Activated CD4-positive, alpha-beta T cell treated with anti-CD3 and anti-CD28 coated beads for 1 hour (primary cell): ENCODE data around the gene POLR3GL.
A peak's percentile ranks its signal among the peaks of the same experiment; 100 is the strongest.

Experiments used
- DNase-seq: peaks from one replicate; pipeline ENCODE4 v3.0.0-alpha.2; 2020

The POLR3GL gene

GRCh38 chr1:145977486-145978470 is 13.3 kb downstream of the POLR3GL start:
- DNase-seq, result peak; percentile 61

GRCh38 chr1:145978471-145978853 is 14.0 kb downstream of the POLR3GL start:
- no peak for DNase-seq

GRCh38 chr1:145978854-145979745 is 14.6 kb downstream of the POLR3GL start:
- DNase-seq, result peak; percentile 61

GRCh38 chr1:145979746-145980456 is 15.4 kb downstream of the POLR3GL start:
- no peak for DNase-seq

GRCh38 chr1:145980457-145980994 is 16.0 kb downstream of the POLR3GL start:
- DNase-seq, result no peak

GRCh38 chr1:145982010-145982723 is 17.7 kb downstream of the POLR3GL start:
- DNase-seq, result no peak

GRCh38 chr1:145983206-145983675 is 18.8 kb downstream of the POLR3GL start:
- DNase-seq, result no peak

- no peak for DNase-seq
Observed at GRCh38 chr1:145983960-145984830, 19.7 kb downstream of the POLR3GL start.

- DNase-seq, result no peak
Observed at GRCh38 chr1:145985129-145985501, 20.6 kb downstream of the POLR3GL start.

- no peak for DNase-seq
Observed at GRCh38 chr1:145985502-145986439, 21.3 kb downstream of the POLR3GL start.

GRCh38 chr1:145986551-145986950 is 22.1 kb downstream of the POLR3GL start:
- DNase-seq, result no peak

- no peak for DNase-seq
Observed at GRCh38 chr1:145987926-145988325, 23.4 kb downstream of the POLR3GL start.

- DNase-seq, result no peak
Observed at GRCh38 chr1:145988773-145989172, 24.3 kb downstream of the POLR3GL start.

- no peak for DNase-seq
Observed at GRCh38 chr1:145990249-145990855, 25.9 kb downstream of the POLR3GL start.

- no peak for DNase-seq
Observed at GRCh38 chr1:145991735-145992412, 27.4 kb downstream of the POLR3GL start.

GRCh38 chr1:145992502-145992936 is 28.0 kb downstream of the POLR3GL start:
- DNase-seq, result no peak

- DNase-seq, result no peak
Observed at GRCh38 chr1:145992958-145993617, 28.6 kb downstream of the POLR3GL start.
